T1000 (cell line): ENCODE measurements around the gene DCHS1.

ENCODE experiments used
- DNase-seq: peaks from one replicate; lab custom pipeline; 2025; ENCODE audit warnings: mixed read lengths; lab: John Stamatoyannopoulos, UW

DCHS1 gene

GRCh38 chr11:6646071-6646470, 9.5 kb downstream of the DCHS1 start:
- no peak for DNase-seq

GRCh38 chr11:6642957-6643356, 12.7 kb downstream of the DCHS1 start:
- DNase-seq: no peak

- DNase-seq: no peak
Observed at GRCh38 chr11:6640985-6641701, 14.5 kb downstream of the DCHS1 start.

- no peak for DNase-seq
Observed at GRCh38 chr11:6640036-6640984, 15.3 kb downstream of the DCHS1 start.

- DNase-seq: no peak
Observed at GRCh38 chr11:6638429-6638828, 17.2 kb downstream of the DCHS1 start.

GRCh38 chr11:6637871-6638270, 17.7 kb downstream of the DCHS1 start:
- DNase-seq: no peak

- DNase-seq: no peak
Observed at GRCh38 chr11:6636480-6636879, 19.1 kb downstream of the DCHS1 start.

GRCh38 chr11:6635082-6635932, 20.3 kb downstream of the DCHS1 start:
- no peak for DNase-seq

- no peak for DNase-seq
Observed at GRCh38 chr11:6634534-6634933, 21.1 kb downstream of the DCHS1 start.

- no peak for DNase-seq
Observed at GRCh38 chr11:6633422-6634408, 21.9 kb downstream of the DCHS1 start.

- DNase-seq: no peak
Observed at GRCh38 chr11:6632116-6633073, 23.2 kb downstream of the DCHS1 start.

- DNase-seq: no peak
Observed at GRCh38 chr11:6631361-6631890, 24.2 kb downstream of the DCHS1 start.

GRCh38 chr11:6630632-6631291, 24.8 kb downstream of the DCHS1 start:
- no peak for DNase-seq

GRCh38 chr11:6629892-6630631, 25.5 kb downstream of the DCHS1 start:
- no peak for DNase-seq

GRCh38 chr11:6629573-6629891, 26.1 kb downstream of the DCHS1 start:
- no peak for DNase-seq

GRCh38 chr11:6628526-6628925, 27.1 kb downstream of the DCHS1 start:
- no peak for DNase-seq

- DNase-seq: no peak
Observed at GRCh38 chr11:6627762-6628241, 27.8 kb downstream of the DCHS1 start.
